ENCODE measurements around the gene TAF4. TPM values are rescaled to one million over a fixed set of nuclear protein-coding genes. Genes with fewer than 3 reads are reported as not detected.

Gene TAF4
- total and polyA plus RNA-seq, 2 of the 13 experiments (the other 11 are each of a cell fraction or from before 2014, with no cell fraction given): 5.9 to 12.0 TPM

DNA sequence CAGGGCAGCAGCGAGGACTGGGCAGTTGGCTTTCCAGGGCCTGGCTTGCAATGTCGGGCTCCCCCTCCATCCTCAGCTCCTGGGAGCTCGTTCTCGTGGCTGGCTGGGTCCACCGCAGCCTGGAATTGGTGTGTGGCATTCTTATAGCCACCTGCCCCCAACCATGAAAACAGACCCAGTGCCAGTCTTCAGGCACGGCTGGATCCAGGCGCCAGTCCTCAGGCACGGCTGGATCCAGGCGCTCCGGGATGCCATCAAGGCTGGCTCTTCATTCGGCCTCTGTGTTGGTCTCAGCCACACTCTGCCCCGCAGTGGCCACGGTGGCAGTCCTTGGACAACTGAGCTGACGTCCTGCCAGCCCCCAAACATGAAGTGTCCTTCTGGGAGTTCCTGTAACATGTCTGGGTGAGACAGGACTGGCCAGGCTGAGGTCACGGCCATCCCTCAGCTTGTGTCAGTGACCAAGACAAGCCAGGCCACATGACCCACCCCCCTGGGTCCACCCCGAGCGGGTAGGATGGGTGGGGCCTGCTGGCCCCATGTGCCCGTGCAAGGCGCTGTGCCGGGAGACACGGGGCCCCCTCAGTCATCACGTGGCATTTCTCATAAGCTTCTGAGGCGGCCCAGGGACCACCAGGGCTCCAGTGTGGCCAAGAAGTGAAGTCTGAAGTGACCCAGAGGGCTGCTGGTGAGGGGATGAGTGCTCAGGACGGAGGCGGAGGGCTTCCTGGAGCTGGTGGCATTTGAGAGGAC lies 99.0 kb downstream of the TAF4 start (continued):
- TF ChIP-seq, protein P1, sequence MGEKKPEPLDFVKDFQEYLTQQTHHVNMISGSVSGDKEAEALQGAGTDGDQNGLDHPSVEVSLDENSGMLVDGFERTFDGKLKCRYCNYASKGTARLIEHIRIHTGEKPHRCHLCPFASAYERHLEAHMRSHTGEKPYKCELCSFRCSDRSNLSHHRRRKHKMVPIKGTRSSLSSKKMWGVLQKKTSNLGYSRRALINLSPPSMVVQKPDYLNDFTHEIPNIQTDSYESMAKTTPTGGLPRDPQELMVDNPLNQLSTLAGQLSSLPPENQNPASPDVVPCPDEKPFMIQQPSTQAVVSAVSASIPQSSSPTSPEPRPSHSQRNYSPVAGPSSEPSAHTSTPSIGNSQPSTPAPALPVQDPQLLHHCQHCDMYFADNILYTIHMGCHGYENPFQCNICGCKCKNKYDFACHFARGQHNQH (CRISPR knock-in tag; IDR thresholded peaks at IDR 0.05): no peak
- TF ChIP-seq, protein P2, sequence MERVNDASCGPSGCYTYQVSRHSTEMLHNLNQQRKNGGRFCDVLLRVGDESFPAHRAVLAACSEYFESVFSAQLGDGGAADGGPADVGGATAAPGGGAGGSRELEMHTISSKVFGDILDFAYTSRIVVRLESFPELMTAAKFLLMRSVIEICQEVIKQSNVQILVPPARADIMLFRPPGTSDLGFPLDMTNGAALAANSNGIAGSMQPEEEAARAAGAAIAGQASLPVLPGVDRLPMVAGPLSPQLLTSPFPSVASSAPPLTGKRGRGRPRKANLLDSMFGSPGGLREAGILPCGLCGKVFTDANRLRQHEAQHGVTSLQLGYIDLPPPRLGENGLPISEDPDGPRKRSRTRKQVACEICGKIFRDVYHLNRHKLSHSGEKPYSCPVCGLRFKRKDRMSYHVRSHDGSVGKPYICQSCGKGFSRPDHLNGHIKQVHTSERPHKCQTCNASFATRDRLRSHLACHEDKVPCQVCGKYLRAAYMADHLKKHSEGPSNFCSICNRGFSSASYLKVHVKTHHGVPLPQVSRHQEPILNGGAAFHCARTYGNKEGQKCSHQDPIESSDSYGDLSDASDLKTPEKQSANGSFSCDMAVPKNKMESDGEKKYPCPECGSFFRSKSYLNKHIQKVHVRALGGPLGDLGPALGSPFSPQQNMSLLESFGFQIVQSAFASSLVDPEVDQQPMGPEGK (CRISPR knock-in tag; IDR thresholded peaks at IDR 0.05): peak; percentile 78
- TF ChIP-seq, protein P3, sequence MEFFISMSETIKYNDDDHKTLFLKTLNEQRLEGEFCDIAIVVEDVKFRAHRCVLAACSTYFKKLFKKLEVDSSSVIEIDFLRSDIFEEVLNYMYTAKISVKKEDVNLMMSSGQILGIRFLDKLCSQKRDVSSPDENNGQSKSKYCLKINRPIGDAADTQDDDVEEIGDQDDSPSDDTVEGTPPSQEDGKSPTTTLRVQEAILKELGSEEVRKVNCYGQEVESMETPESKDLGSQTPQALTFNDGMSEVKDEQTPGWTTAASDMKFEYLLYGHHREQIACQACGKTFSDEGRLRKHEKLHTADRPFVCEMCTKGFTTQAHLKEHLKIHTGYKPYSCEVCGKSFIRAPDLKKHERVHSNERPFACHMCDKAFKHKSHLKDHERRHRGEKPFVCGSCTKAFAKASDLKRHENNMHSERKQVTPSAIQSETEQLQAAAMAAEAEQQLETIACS (CRISPR knock-in tag; IDR thresholded peaks at IDR 0.05): no peak
- TF ChIP-seq TP53 (CRISPR knock-in tag; conservative IDR thresholded peaks at IDR 0.05) (no peak), BORCS8-MEF2B (CRISPR knock-in tag; IDR thresholded peaks at IDR 0.05) (peak; percentile 35), SALL1 (CRISPR knock-in tag; IDR thresholded peaks at IDR 0.05) (no peak; the same call in 1 of the 2 replicates), RFXAP (CRISPR knock-in tag; IDR thresholded peaks at IDR 0.05; ENCODE audit: borderline replicate concordance) (no peak), ZNF468 (CRISPR knock-in tag; IDR thresholded peaks at IDR 0.05) (no peak), ZNF333 (CRISPR knock-in tag; IDR thresholded peaks at IDR 0.05; ENCODE audit: borderline replicate concordance) (no peak), RBFOX2 (IDR thresholded peaks at IDR 0.05; ENCODE audit: low read depth, low read length) (no peak), PAWR (CRISPR knock-in tag; IDR thresholded peaks at IDR 0.05; ENCODE audit: borderline replicate concordance) (no peak), ZNF33B (CRISPR knock-in tag; IDR thresholded peaks at IDR 0.05) (no peak), RARG (CRISPR knock-in tag; IDR thresholded peaks at IDR 0.05; ENCODE audit: low read depth) (no peak), POLR2A (IDR thresholded peaks at IDR 0.05; ENCODE audit: insufficient read depth in 1 of 2, low read depth in 2 of 2, low read length in 2 of 2) (no peak), SAP130 (CRISPR knock-in tag; IDR thresholded peaks at IDR 0.05; ENCODE audit: low read depth) (peak; percentile 46)
- TF ChIP-seq, protein P4, sequence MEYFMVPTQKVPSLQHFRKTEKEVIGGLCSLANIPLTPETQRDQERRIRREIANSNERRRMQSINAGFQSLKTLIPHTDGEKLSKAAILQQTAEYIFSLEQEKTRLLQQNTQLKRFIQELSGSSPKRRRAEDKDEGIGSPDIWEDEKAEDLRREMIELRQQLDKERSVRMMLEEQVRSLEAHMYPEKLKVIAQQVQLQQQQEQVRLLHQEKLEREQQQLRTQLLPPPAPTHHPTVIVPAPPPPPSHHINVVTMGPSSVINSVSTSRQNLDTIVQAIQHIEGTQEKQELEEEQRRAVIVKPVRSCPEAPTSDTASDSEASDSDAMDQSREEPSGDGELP (IDR thresholded peaks at IDR 0.05; ENCODE audit: borderline replicate concordance, low read depth): no peak
- TF ChIP-seq, protein P5, sequence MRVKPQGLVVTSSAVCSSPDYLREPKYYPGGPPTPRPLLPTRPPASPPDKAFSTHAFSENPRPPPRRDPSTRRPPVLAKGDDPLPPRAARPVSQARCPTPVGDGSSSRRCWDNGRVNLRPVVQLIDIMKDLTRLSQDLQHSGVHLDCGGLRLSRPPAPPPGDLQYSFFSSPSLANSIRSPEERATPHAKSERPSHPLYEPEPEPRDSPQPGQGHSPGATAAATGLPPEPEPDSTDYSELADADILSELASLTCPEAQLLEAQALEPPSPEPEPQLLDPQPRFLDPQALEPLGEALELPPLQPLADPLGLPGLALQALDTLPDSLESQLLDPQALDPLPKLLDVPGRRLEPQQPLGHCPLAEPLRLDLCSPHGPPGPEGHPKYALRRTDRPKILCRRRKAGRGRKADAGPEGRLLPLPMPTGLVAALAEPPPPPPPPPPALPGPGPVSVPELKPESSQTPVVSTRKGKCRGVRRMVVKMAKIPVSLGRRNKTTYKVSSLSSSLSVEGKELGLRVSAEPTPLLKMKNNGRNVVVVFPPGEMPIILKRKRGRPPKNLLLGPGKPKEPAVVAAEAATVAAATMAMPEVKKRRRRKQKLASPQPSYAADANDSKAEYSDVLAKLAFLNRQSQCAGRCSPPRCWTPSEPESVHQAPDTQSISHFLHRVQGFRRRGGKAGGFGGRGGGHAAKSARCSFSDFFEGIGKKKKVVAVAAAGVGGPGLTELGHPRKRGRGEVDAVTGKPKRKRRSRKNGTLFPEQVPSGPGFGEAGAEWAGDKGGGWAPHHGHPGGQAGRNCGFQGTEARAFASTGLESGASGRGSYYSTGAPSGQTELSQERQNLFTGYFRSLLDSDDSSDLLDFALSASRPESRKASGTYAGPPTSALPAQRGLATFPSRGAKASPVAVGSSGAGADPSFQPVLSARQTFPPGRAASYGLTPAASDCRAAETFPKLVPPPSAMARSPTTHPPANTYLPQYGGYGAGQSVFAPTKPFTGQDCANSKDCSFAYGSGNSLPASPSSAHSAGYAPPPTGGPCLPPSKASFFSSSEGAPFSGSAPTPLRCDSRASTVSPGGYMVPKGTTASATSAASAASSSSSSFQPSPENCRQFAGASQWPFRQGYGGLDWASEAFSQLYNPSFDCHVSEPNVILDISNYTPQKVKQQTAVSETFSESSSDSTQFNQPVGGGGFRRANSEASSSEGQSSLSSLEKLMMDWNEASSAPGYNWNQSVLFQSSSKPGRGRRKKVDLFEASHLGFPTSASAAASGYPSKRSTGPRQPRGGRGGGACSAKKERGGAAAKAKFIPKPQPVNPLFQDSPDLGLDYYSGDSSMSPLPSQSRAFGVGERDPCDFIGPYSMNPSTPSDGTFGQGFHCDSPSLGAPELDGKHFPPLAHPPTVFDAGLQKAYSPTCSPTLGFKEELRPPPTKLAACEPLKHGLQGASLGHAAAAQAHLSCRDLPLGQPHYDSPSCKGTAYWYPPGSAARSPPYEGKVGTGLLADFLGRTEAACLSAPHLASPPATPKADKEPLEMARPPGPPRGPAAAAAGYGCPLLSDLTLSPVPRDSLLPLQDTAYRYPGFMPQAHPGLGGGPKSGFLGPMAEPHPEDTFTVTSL (CRISPR knock-in tag; IDR thresholded peaks at IDR 0.05; ENCODE audit: borderline replicate concordance): no peak; the same call in 1 of the 2 replicates

All from HepG2 (cell line).